ENCODE data around the gene MAG. TPM values are rescaled to one million over a fixed set of nuclear protein-coding genes. Genes with fewer than 3 reads are reported as not detected.

Gene MAG
- total RNA-seq, 2 experiments from 2014 or later: 0.19 to 0.77 TPM

GRCh38 chr19:35297515-35297848, 5.5 kb downstream of the MAG start:
- no peak for DNase-seq
- no peaks in the 10 kb centered on the region for H3K9me3 Mint-ChIP-seq
- no peaks in the 10 kb centered on the region for H3K36me3 Mint-ChIP-seq (ENCODE audit: low read depth)
- H3K27ac Mint-ChIP-seq: no peak overlapping the region
- H3K4me3 Mint-ChIP-seq: no peak overlapping the region
- CTCF ChIA-PET: no interaction called here
- H3K4me1 Mint-ChIP-seq (ENCODE audit: low read depth): peaks cover 8% of the 10 kb centered on the region
- H3K27me3 Mint-ChIP-seq (ENCODE audit: low read depth): no peaks in the 10 kb centered on the region
- intact Hi-C loops (cut with micrococcal nuclease): no loop called here

GRCh38 chr19:35297922-35298321, 6.0 kb downstream of the MAG start:
- intact Hi-C loops (cut with micrococcal nuclease): no loop called here
- Mint-ChIP-seq H3K27me3 (ENCODE audit: low read depth) (no peaks in the 10 kb centered on the region), H3K9me3 (no peaks in the 10 kb centered on the region), H3K36me3 (ENCODE audit: low read depth) (no peaks in the 10 kb centered on the region), H3K4me1 (ENCODE audit: low read depth) (peaks cover 8% of the 10 kb centered on the region), H3K27ac (no peak overlapping the region), H3K4me3 (no peak overlapping the region)
- CTCF ChIA-PET: no interaction called here
- DNase-seq: no peak

- Mint-ChIP-seq H3K4me1 (ENCODE audit: low read depth) (peaks cover 8% of the 10 kb centered on the region), H3K4me3 (no peak overlapping the region), H3K27ac (no peak overlapping the region), H3K36me3 (ENCODE audit: low read depth) (no peaks in the 10 kb centered on the region), H3K27me3 (ENCODE audit: low read depth) (no peaks in the 10 kb centered on the region), H3K9me3 (no peaks in the 10 kb centered on the region)
- intact Hi-C loops (cut with micrococcal nuclease): no loop called here
- CTCF ChIA-PET: no interaction called here
- DNase-seq: no peak
Observed at GRCh38 chr19:35298561-35298972, 6.6 kb downstream of the MAG start.

- H3K4me3 Mint-ChIP-seq: no peak overlapping the region
- H3K9me3 Mint-ChIP-seq: no peaks in the 10 kb centered on the region
- no peaks in the 10 kb centered on the region for H3K27me3 Mint-ChIP-seq (ENCODE audit: low read depth)
- no peak for DNase-seq
- H3K27ac Mint-ChIP-seq: no peak overlapping the region
- H3K4me1 Mint-ChIP-seq (ENCODE audit: low read depth): peaks cover 8% of the 10 kb centered on the region
- CTCF ChIA-PET: no interaction called here
- intact Hi-C loops (cut with micrococcal nuclease): no loop called here
- no peaks in the 10 kb centered on the region for H3K36me3 Mint-ChIP-seq (ENCODE audit: low read depth)
Observed at GRCh38 chr19:35299523-35300338, 7.8 kb downstream of the MAG start.

GRCh38 chr19:35300339-35300649, 8.3 kb downstream of the MAG start:
- DNase-seq: no peak
- Mint-ChIP-seq H3K27ac (no peak overlapping the region), H3K9me3 (no peaks in the 10 kb centered on the region), H3K4me3 (no peak overlapping the region), H3K27me3 (ENCODE audit: low read depth) (no peaks in the 10 kb centered on the region), H3K36me3 (ENCODE audit: low read depth) (no peaks in the 10 kb centered on the region), H3K4me1 (ENCODE audit: low read depth) (peaks cover 8% of the 10 kb centered on the region)
- intact Hi-C loops (cut with micrococcal nuclease): no loop called here
- CTCF ChIA-PET: no interaction called here

- Mint-ChIP-seq H3K27ac (no peak overlapping the region), H3K4me3 (no peak overlapping the region), H3K27me3 (ENCODE audit: low read depth) (no peaks in the 10 kb centered on the region), H3K36me3 (ENCODE audit: low read depth) (no peaks in the 10 kb centered on the region), H3K4me1 (ENCODE audit: low read depth) (no peaks in the 10 kb centered on the region), H3K9me3 (no peaks in the 10 kb centered on the region)
- no peak for DNase-seq
- intact Hi-C loops (cut with micrococcal nuclease): no loop called here
- CTCF ChIA-PET: interaction anchor here (0.6 kb wide), 2 partner anchors 37 to 126 kb away, joined by 3 to 4 read pairs; no protein-coding TSS in a partner anchor
Observed at GRCh38 chr19:35301961-35302360, 10.0 kb downstream of the MAG start.

- no peaks in the 10 kb centered on the region for H3K36me3 Mint-ChIP-seq (ENCODE audit: low read depth)
- no peaks in the 10 kb centered on the region for H3K9me3 Mint-ChIP-seq
- DNase-seq: no peak
- no peak overlapping the region for H3K27ac Mint-ChIP-seq
- H3K4me3 Mint-ChIP-seq: no peak overlapping the region
- intact Hi-C loops (cut with micrococcal nuclease): no loop called here
- H3K27me3 Mint-ChIP-seq (ENCODE audit: low read depth): no peaks in the 10 kb centered on the region
- no peaks in the 10 kb centered on the region for H3K4me1 Mint-ChIP-seq (ENCODE audit: low read depth)
- CTCF ChIA-PET: interaction anchor here (0.6 kb wide), 1 partner anchor 125 kb away, joined by 4 read pairs; no protein-coding TSS in a partner anchor
Observed at GRCh38 chr19:35302446-35302845, 10.5 kb downstream of the MAG start.

GRCh38 chr19:35303357-35303915, 11.5 kb downstream of the MAG start:
- Mint-ChIP-seq H3K27ac (no peak overlapping the region), H3K9me3 (no peaks in the 10 kb centered on the region), H3K4me3 (no peak overlapping the region), H3K36me3 (ENCODE audit: low read depth) (no peaks in the 10 kb centered on the region), H3K4me1 (ENCODE audit: low read depth) (no peaks in the 10 kb centered on the region), H3K27me3 (ENCODE audit: low read depth) (no peaks in the 10 kb centered on the region)
- no peak for DNase-seq
- intact Hi-C loops (cut with micrococcal nuclease): no loop called here
- CTCF ChIA-PET: interaction anchor here (0.5 kb wide), 1 partner anchor 18 kb away, joined by 3 read pairs; no protein-coding TSS in a partner anchor

GRCh38 chr19:35304036-35304435, 12.1 kb downstream of the MAG start:
- H3K27me3 Mint-ChIP-seq (ENCODE audit: low read depth): no peaks in the 10 kb centered on the region
- no peaks in the 10 kb centered on the region for H3K4me1 Mint-ChIP-seq (ENCODE audit: low read depth)
- no peak for DNase-seq
- no peak overlapping the region for H3K27ac Mint-ChIP-seq
- H3K9me3 Mint-ChIP-seq: no peaks in the 10 kb centered on the region
- intact Hi-C loops (cut with micrococcal nuclease): no loop called here
- H3K4me3 Mint-ChIP-seq: no peak overlapping the region
- CTCF ChIA-PET: interaction anchor here (0.5 kb wide), 1 partner anchor 17 kb away, joined by 3 read pairs; no protein-coding TSS in a partner anchor
- no peaks in the 10 kb centered on the region for H3K36me3 Mint-ChIP-seq (ENCODE audit: low read depth)

GRCh38 chr19:35305181-35305580, 13.2 kb downstream of the MAG start:
- CTCF ChIA-PET: interaction anchor here (0.8 to 1.1 kb wide), 2 partner anchors 17 to 190 kb away, joined by 3 read pairs; no protein-coding TSS in a partner anchor

GRCh38 chr19:35306473-35307246, 14.7 kb downstream of the MAG start:
- H3K9me3 Mint-ChIP-seq: no peaks in the 10 kb centered on the region
- no peaks in the 10 kb centered on the region for H3K27me3 Mint-ChIP-seq (ENCODE audit: low read depth)
- intact Hi-C loops (cut with micrococcal nuclease): loop anchor here (2.0 kb wide), 1 partner anchor 40 kb away; the partner anchor contains the start of gene FFAR1
- H3K4me3 Mint-ChIP-seq: no peak overlapping the region
- CTCF ChIA-PET: interaction anchor here (0.7 kb wide), 2 partner anchors 11 to 360 kb away, joined by 3 read pairs; no protein-coding TSS in a partner anchor
- H3K4me1 Mint-ChIP-seq (ENCODE audit: low read depth): no peaks in the 10 kb centered on the region
- no peaks in the 10 kb centered on the region for H3K36me3 Mint-ChIP-seq (ENCODE audit: low read depth)
- no peak overlapping the region for H3K27ac Mint-ChIP-seq
- DNase-seq: peak; percentile 52

More at GRCh38 chr19:35305181-35305580, 13.2 kb downstream of the MAG start:
- intact Hi-C loops (cut with micrococcal nuclease): no loop called here
- Mint-ChIP-seq H3K4me3 (no peak overlapping the region), H3K27ac (no peak overlapping the region), H3K36me3 (ENCODE audit: low read depth) (no peaks in the 10 kb centered on the region), H3K9me3 (no peaks in the 10 kb centered on the region), H3K4me1 (ENCODE audit: low read depth) (no peaks in the 10 kb centered on the region), H3K27me3 (ENCODE audit: low read depth) (no peaks in the 10 kb centered on the region)
- DNase-seq: no peak

- Mint-ChIP-seq H3K4me1 (ENCODE audit: low read depth) (no peaks in the 10 kb centered on the region), H3K36me3 (ENCODE audit: low read depth) (no peaks in the 10 kb centered on the region), H3K27me3 (ENCODE audit: low read depth) (no peaks in the 10 kb centered on the region), H3K27ac (no peak overlapping the region), H3K4me3 (no peak overlapping the region), H3K9me3 (no peaks in the 10 kb centered on the region)
- CTCF ChIA-PET: no interaction called here
- intact Hi-C loops (cut with micrococcal nuclease): loop anchor here (2.0 kb wide), 1 partner anchor 39 kb away; the partner anchor contains the start of gene FFAR1
- no peak for DNase-seq
Observed at GRCh38 chr19:35307931-35308330, 16.0 kb downstream of the MAG start.

Measured in activated naive CD4-positive, alpha-beta T cell treated with anti-CD3 and anti-CD28 coated beads for 36 hours (primary cell).